ENCODE measurements around the gene TTLL11.
A peak's percentile ranks its signal among the peaks of the same experiment; 100 is the strongest.

The TTLL11 gene

GRCh38 chr9:122107291-122107805 is 14.2 kb upstream of the TTLL11 start:
- DNase-seq: no peak

GRCh38 chr9:122106576-122106975 is 13.5 kb upstream of the TTLL11 start:
- DNase-seq: no peak

GRCh38 chr9:122103985-122104384 is 10.9 kb upstream of the TTLL11 start:
- DNase-seq: no peak

GRCh38 chr9:122102156-122102555 is 9.0 kb upstream of the TTLL11 start:
- DNase-seq: no peak

- no peak for DNase-seq
Measured at GRCh38 chr9:122100756-122101155, 7.6 kb upstream of the TTLL11 start.

- DNase-seq: peak; percentile 78
Measured at GRCh38 chr9:122099271-122099869, 6.3 kb upstream of the TTLL11 start.

- no peak for DNase-seq
Measured at GRCh38 chr9:122097679-122098315, 4.7 kb upstream of the TTLL11 start.

- no peak for DNase-seq
Measured at GRCh38 chr9:122096620-122097415, 3.7 kb upstream of the TTLL11 start.

- DNase-seq: peak; percentile 66
Measured at GRCh38 chr9:122095010-122095767, 2.1 kb upstream of the TTLL11 start.

GRCh38 chr9:122091682-122092592 is 1.2 kb downstream of the TTLL11 start:
- no peak for DNase-seq

GRCh38 chr9:122090981-122091380 is 2.1 kb downstream of the TTLL11 start:
- no peak for DNase-seq

GRCh38 chr9:122090287-122090883 is 2.7 kb downstream of the TTLL11 start:
- DNase-seq: no peak

GRCh38 chr9:122088880-122089706 is 4.0 kb downstream of the TTLL11 start:
- DNase-seq: no peak

GRCh38 chr9:122087406-122088200 is 5.5 kb downstream of the TTLL11 start:
- DNase-seq: no peak

GRCh38 chr9:122086873-122087272 is 6.2 kb downstream of the TTLL11 start:
- no peak for DNase-seq

GRCh38 chr9:122085260-122085659 is 7.8 kb downstream of the TTLL11 start:
- no peak for DNase-seq

GRCh38 chr9:122084026-122084675 is 9.0 kb downstream of the TTLL11 start:
- no peak for DNase-seq

GRCh38 chr9:122080986-122081385 is 12.1 kb downstream of the TTLL11 start:
- no peak for DNase-seq

GRCh38 chr9:122078557-122078956 is 14.6 kb downstream of the TTLL11 start:
- no peak for DNase-seq

Measured in CD4-positive, alpha-beta T cell treated with Interleukin-17A for 1 hour (primary cell).